Stimulated activated CD8-positive, alpha-beta memory T cell treated with anti-CD3 and anti-CD28 coated beads, Interleukin-12 subunit alpha, Interleukin-12 subunit beta, amount 100 ng/mL, for 4 hours (primary cell): ENCODE data around the gene PNLIPRP3.

Source experiments
- DNase-seq: peaks from one replicate; pipeline ENCODE4 v3.0.0-alpha.2; 2020; ENCODE audit warnings: low read depth

PNLIPRP3 gene

GRCh38 chr10:116450861-116451260 is 23.2 kb downstream of the PNLIPRP3 start:
- no peak for DNase-seq

- no peak for DNase-seq
Observed at GRCh38 chr10:116451711-116452337, 24.2 kb downstream of the PNLIPRP3 start.

GRCh38 chr10:116452338-116452720 is 24.7 kb downstream of the PNLIPRP3 start:
- DNase-seq, result no peak

GRCh38 chr10:116457488-116457887 is 29.8 kb downstream of the PNLIPRP3 start:
- DNase-seq, result no peak

- no peak for DNase-seq
Observed at GRCh38 chr10:116460219-116460618, 32.6 kb downstream of the PNLIPRP3 start.

- DNase-seq, result no peak
Observed at GRCh38 chr10:116461680-116462079, 34.0 kb downstream of the PNLIPRP3 start.

GRCh38 chr10:116464257-116464656 is 36.6 kb downstream of the PNLIPRP3 start:
- DNase-seq, result no peak

GRCh38 chr10:116465546-116465945 is 37.9 kb downstream of the PNLIPRP3 start:
- no peak for DNase-seq

GRCh38 chr10:116466715-116467422 is 39.2 kb downstream of the PNLIPRP3 start:
- no peak for DNase-seq

- no peak for DNase-seq
Observed at GRCh38 chr10:116469437-116469836, 41.8 kb downstream of the PNLIPRP3 start.

GRCh38 chr10:116470071-116470470 is 42.4 kb downstream of the PNLIPRP3 start:
- no peak for DNase-seq

GRCh38 chr10:116470768-116471415 is 43.2 kb downstream of the PNLIPRP3 start:
- no peak for DNase-seq

GRCh38 chr10:116472891-116473290 is 45.2 kb downstream of the PNLIPRP3 start:
- DNase-seq, result no peak

GRCh38 chr10:116475866-116476265 is 48.2 kb downstream of the PNLIPRP3 start:
- DNase-seq, result no peak

- no peak for DNase-seq
Observed at GRCh38 chr10:116476461-116476860, 48.8 kb downstream of the PNLIPRP3 start.

GRCh38 chr10:116477986-116478664 is 50.5 kb downstream of the PNLIPRP3 start:
- no peak for DNase-seq

GRCh38 chr10:116486770-116487448 is 59.3 kb downstream of the PNLIPRP3 start:
- DNase-seq, result no peak

GRCh38 chr10:116487522-116488430 is 60.1 kb downstream of the PNLIPRP3 start:
- no peak for DNase-seq

GRCh38 chr10:116489460-116489859 is 61.8 kb downstream of the PNLIPRP3 start:
- no peak for DNase-seq

GRCh38 chr10:116490028-116490662 is 62.5 kb downstream of the PNLIPRP3 start:
- DNase-seq, result no peak

GRCh38 chr10:116504786-116505185 is 77.1 kb downstream of the PNLIPRP3 start:
- DNase-seq, result no peak
